Effector CD4-positive, alpha-beta T cell (primary cell): Measurements from ENCODE around the gene F7.
"Not testable (repeated sequence)": the region's sequence is repeated elsewhere in the genome, so short reads cannot be mapped to it uniquely, and the experiment has no call there.

ENCODE experiments used
- DNase-seq: peaks from one replicate; pipeline ENCODE4 v3.0.0-alpha.2; 2020

The F7 gene

DNA sequence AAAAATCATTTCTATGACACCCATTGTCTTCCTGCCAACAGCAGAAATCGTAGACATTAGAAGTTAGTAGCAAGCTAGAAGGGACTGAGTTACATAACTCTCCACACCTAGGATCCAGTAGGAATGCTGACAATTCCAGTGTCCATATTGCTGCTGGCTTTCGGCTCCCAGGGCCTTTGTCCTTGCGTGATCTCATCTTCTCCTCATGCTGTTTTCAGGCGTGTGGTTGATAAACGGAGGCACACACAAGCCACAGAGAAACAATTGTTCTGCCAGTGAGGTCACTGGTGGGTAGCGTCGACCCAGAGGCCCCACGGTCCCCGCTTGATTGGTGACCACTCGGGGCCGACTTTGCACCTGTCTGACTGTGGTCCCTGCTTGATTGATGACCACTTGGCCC is 31.6 kb upstream of the F7 start:
- no peak for DNase-seq

- no peak for DNase-seq
These were observed 31.2 kb upstream of the F7 start for GRCh38 chr13:113074401-113074800.

- DNase-seq, result no peak
These were observed 30.7 kb upstream of the F7 start for GRCh38 chr13:113074876-113075275.

DNA sequence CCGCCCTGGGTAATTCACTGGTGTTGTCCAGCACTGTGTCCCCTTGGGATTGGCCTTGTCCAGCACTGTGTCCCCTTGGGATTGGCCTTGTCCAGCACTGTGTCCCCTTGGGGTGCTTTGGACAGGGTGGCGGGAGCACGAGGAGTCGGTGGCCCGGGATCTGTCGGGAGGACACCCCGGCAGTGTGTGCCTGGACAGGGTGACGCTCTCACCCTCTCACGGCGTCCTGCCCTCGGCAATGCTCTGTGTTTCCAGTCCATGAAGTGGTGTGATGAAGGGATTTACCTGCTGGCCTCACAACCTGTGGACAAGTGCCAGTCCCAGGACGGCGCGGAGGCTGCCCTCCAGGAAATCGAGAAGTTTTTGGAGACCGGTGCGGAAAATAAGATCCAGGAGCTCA is 29.9 kb upstream of the F7 start:
- DNase-seq, result no peak

DNA sequence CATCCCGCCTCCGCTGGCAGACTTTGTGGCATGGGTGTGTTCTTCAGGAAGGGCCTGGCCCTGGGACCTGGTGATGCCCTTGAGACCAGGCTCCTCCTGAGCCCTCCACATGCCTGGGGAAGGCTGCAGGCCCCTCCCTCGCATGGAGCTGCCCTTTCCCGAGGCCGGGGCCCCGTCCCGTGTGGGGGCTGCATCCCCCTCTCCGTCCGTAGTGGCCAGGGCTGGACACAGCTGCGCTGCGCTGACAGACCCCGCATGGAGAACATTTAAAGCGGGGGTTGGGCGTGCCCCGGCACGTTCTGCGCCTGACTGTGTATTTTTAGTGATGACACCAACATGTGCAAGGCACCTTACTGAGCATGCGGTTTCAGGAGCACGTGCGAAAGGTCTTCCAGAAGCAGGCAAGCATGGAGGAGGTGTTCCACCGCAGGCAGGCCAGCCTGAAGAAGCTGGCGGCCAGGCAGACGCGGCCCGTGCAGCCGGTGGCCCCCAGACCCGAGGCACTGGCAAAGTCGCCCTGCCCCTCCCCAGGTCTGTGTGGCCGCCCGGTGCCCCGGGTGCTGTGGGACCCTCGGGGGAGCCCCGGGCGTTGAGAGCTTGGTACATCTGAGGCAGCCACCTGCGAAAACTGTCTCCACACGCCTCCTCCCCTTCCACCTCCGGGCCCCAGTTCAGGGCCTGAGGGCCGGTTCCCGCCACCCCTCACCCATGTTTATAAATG is 28.8 kb upstream of the F7 start:
- no peak for DNase-seq

GRCh38 chr13:113077566-113077952 is 28.0 kb upstream of the F7 start:
- DNase-seq, result no peak

- no peak for DNase-seq
These were observed 27.4 kb upstream of the F7 start for GRCh38 chr13:113077953-113078901.

DNA sequence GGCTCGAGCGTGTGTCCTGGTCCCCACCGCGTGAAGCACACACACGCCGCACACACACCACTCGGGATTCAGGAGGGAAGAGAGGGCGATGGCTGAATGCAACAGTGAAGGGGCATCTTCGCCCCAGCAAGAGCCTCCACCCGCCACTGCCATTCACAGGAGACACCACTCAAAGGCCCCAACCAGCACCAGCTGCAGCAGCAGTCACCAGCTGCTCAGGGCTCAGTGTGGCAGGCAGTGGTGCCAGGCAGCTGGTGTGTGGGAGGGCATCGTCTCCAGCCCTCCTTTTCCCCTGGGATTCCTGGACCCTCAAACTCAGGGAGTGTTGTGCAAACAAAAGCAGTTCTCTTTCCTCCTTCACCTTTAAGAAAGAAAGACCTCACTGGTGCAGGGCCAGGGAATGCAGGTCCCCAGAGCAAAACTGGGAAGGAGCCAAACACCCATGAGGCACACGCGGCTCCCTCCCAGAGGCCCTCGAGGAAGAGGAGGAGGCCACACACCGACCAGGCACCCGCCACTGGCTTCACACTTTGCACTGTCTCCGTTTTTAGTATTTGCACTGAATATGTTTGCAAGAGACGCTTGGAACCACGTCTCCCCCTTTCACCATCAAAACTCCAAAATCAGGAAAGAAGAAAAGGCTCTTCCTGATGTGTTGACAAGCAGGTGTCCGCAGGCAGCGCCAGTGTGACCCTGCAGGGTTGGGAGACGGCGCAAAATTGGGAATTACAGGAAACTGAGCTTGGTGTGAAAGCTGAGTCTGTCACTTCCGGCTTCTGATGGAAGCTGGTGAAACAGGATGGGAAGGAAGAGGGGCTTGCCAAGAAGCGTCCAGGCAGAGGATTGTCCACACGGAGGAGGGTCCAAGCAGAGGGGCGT is 26.4 kb upstream of the F7 start:
- DNase-seq, result no peak

DNA sequence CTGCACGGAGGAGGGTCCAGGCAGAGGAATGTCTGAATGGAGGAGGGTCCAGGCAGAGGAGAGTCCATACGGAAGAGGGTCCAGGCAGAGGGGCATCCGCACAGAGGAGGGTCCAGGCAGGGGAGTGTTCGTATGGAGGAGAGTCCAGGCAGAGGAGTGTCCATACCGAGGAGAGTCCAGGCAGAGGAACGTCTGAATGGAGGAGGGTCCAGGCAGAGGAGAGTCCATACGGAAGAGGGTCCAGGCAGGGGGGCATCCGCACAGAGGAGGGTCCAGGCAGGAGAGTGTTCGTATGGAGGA is 25.9 kb upstream of the F7 start:
- not testable (repeated sequence) for DNase-seq

GRCh38 chr13:113080361-113080831 is 25.2 kb upstream of the F7 start:
- DNase-seq, result no peak

DNA sequence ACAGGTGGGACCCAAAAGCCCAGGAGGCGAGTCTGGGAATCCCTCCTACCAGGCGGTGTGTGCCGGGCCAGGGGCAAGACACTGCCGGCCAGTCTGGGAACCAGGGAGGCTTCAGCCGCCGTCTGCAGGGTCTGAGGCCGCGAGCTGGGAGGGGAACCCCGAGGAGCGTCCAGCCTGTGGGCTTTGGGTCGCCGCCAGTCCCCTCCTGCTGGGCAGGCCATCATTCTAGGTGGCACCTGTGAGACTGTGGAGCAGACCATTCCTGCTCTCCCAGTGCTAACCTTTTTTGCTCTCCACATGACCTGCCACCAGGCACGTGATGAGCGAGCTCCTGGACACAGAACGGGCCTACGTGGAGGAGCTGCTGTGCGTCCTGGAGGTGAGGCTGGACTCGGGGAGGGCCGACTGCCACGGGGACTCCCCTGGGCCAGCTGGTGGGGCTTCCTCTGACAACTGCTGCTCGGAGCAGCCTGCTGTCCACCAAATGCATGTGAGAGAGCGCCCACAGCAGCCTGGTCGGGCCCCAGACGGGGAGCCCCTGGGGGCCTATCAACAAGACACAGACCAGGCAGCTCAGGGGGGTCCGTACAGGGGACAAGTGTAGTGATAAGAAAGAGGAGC is 24.6 kb upstream of the F7 start:
- DNase-seq, result no peak

DNA sequence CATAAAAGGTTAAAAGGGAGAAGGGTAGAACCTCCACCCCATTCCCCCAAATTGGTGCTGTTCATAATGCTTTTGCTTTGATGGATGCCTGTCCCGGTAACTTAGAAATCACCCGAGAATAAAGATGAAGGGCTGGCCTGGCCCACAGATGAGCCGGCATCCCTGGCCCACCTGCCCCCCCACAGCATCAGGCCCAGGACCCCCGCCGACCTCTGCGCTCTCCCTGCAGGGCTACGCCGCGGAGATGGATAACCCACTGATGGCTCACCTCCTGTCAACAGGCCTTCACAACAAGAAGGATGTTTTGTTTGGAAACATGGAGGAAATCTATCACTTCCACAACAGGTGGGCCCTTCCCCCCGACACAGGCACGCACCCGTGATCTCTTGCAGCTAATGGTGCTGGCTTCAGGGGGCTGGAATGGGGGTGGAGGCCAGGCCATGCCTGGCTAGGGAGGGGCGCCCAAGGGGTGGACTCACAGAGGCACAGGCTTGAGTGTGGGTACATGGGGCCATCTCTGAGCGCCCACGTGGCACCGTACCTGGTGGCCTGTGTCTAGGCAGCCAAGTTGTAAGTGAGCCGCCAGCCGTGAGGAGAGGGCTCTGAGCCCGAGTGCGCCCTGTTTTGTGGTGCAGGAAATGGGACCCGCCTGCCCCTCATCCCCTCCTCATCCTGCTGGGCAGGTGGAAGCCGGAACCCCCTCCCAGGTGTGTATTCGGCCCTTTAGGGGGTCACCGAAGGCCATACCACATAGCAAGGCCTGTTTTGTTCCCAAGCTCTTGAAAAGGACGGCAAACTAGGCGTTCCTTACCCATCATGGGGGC is 23.2 kb upstream of the F7 start:
- no peak for DNase-seq

GRCh38 chr13:113083022-113083373 is 22.6 kb upstream of the F7 start:
- no peak for DNase-seq

DNA sequence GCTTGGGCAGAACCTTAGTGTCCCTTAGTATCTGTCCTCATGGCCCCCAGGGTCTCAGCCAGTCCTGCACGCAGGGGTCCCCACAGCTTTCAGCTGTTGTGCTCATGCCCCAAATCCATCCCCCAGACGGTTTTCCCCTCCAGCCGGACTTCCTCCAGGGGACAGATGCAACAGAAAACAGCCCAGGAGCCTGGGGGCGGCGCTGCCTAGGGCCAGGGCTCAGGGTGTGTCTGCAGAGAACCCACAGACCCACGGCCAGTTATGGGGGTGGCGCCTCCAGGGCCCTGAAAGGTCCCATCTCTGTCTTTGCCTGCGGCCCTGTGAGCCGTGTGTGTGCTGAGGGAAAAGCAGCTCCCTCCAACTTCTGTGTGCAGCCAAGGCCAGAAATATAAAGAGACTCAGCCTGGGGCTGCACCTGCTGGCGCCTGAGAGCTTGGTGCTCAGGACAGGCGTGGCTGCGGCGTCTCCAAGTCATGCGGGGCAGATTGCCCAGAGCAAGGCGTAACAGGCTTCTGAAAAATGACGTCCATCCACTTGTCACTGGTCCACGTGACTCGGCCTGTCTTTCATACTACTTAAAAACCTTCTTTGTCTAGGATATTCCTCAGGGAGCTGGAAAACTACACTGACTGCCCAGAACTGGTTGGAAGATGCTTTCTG is 22.1 kb upstream of the F7 start:
- DNase-seq, result no peak

- DNase-seq, result no peak
These were observed 21.3 kb upstream of the F7 start for GRCh38 chr13:113084094-113084942.

- no peak for DNase-seq
These were observed 20.5 kb upstream of the F7 start for GRCh38 chr13:113084943-113085540.

- no peak for DNase-seq
These were observed 19.4 kb upstream of the F7 start for GRCh38 chr13:113086031-113086750.

GRCh38 chr13:113086991-113087922 is 18.3 kb upstream of the F7 start:
- no peak for DNase-seq
